Measurements from ENCODE around the gene ABHD18.
"Not testable (repeated sequence)": the region's sequence is repeated elsewhere in the genome, so short reads cannot be mapped to it uniquely, and the experiment has no call there.

Gene ABHD18

DNA sequence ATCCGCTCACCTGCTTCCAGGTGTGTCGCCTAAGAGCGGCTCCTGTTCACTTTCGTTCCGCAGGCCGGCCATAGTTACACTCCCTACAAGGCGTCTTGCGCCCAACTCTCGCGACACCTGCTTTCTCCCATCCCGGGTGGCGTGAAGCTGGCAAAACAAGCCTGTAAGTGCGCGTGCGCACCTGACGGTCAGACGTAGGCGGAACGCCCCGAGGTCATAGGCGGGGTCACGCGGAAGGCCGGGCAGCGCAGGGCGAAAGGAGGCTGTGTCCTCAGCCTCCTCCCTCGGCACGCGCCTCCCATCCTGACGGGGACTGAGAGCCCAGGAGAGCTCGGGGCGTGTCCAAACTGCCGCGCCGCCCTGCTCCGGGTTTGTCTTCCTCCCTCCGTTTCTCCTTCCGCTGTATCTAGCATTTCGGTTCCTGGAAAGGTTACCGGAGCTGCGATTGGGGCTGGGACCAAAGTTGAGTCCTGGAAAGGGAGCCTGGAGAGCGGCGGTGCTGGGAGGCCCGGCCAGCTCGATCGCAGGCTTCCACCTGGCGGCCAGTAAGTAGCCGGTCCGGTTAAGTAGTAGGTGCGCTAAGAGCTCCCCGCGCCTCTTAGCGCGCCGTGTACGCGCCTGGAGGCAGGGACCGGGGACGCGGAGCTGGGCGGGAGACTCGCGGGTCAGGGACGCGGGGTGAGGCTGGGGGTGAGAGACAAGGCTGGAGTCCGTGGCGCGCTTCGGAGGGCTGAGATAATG lies at the start of gene ABHD18, which contains the start of gene MFSD8:
ABHD18 (plus strand) TSS at position 345 of the 741 bp plus-strand sequence. CDS start 17,550 bp downstream, outside the sequence.
MFSD8 (minus strand) TSS at position 112 of the 741 bp plus-strand sequence; CDS start at position 72, 40 bp downstream.
- peak; percentile 99 for DNase-seq (ENCODE audit: low read depth, low spot score)

DNA sequence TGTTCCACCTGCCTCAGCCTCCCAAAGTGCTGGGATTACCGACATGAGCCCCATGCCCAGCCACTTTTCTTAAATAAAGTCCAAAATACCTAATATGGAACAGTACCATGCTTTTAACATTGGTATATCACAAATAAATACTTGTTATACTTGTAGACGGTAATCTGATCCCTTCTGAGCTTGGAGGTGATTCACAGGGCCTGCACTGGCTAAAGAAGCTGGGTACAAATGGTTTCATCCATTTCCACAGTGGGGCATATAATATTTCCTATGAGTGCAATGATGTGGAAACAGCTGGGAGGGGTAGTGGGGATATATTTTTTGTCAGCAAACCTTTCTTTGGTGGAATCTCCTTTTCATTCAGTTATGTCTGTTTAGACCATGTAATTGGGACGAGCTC lies 48.7 kb upstream of the ABHD18 start:
- no peak for DNase-seq (ENCODE audit: low read depth, low spot score)

DNA sequence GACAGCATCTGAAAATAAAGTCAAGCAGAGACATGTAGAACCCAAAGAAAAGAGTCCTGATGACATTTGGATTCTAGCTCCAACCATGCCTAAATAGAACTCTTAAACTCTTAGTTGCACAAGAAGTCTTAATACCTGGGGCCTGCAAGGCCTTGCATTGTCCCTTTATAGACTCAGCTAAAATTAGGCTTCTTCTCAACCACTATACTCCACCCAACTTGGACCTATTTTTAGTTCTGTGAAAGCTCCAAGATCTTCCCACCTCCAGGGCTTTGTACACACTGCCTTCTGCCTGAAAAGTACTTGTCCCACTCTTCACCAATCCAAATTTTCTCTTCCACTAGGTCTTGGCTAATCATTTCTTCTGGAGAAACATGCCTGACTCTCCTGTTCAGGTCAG lies 48.1 kb upstream of the ABHD18 start:
- no peak for DNase-seq (ENCODE audit: low read depth, low spot score)

DNA sequence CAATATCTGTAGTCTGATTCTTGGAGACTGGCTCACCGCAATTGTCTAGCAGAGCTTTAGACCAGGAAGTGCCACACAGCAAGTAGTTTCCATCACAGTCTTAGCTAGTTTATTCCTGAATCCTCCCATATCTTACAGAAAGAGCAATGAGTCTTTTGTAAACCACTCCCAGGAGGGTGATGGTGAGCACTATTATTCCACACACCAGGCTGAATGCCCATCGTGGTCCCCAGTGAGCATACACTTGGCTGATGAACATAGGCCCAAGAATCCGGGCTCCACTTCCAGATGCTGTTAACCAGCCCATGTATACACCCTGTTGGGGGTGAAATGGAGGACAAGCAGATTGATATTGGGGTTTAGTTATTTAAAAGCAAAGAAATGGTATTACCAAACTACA lies 44.7 kb upstream of the ABHD18 start:
- no peak for DNase-seq (ENCODE audit: low read depth, low spot score)

DNA sequence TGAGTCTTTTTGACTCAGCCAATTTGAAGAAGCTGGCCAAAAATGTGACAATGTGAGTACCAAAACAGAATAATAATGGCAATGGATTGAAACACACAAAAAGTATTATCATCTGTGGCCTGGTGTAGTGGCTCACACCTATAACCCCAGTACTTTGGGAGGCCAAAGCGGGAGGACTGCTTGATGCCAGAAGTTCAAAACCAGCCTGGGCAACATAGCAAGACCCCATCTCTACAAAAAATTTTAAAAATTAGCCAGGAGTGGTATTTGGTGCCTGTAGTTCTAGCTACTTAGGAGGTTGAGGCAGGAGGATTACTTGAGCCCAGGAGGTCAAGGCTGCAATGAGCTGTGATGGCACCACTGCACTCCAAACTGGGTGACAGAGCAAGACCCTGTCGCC lies 43.0 kb upstream of the ABHD18 start:
- no peak for DNase-seq (ENCODE audit: low read depth, low spot score)

DNA sequence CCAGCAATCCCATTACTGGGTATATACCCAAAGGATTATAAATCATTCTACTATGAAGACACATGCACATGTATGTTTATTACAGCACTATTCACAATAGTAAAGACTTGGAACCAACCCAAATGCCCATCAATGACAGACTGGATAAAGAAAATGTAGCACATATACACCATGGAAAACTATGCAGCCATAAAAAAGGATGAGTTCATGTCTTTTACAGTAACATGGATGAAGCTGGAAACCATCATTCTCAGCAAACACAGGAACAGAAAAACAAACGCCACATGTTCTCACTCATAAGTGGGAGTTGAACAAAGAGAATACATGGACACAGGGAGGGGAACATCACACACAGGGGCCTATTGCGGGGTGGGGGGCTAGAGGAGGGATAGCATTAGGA lies 39.5 kb upstream of the ABHD18 start:
- DNase-seq (ENCODE audit: low read depth, low spot score): not testable (repeated sequence)

DNA sequence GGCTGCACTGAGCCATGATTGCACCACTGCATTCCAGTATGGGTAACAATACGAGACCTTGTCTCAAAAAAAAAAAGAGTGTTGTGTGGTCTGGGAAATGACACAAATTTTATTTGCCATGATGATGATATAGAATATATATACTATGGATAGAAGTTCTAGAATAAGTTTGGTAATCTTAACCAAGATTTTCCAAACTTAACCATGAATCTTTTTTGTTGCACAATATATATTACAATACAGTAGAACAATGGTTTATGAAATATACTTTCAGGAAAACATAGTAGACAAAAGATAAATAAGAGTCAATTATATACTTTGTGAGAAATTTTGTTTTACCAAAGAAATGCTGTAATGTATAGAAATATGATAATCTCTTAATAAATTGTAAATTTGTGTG lies 35.0 kb upstream of the ABHD18 start:
- DNase-seq (ENCODE audit: low read depth, low spot score): no peak

DNA sequence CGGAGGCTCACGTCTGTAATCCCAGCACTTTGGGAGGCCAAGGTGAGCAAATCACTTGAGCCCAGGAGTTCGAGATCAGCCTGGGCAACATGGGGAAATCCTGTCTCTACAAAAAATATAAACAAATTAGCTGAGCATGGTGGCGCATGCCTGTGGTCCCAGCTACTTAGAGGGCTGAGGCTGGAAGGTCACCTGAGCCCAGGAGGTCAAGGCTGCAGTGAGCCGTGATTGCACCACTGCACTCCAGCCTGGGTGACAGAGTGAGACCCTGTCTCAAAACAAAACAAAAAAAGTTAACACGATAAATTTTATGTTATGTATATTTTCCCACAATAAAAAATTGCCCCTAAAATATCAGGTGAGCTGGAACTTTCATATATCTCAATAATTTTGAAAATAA lies 33.4 kb upstream of the ABHD18 start:
- not testable (repeated sequence) for DNase-seq (ENCODE audit: low read depth, low spot score)

DNA sequence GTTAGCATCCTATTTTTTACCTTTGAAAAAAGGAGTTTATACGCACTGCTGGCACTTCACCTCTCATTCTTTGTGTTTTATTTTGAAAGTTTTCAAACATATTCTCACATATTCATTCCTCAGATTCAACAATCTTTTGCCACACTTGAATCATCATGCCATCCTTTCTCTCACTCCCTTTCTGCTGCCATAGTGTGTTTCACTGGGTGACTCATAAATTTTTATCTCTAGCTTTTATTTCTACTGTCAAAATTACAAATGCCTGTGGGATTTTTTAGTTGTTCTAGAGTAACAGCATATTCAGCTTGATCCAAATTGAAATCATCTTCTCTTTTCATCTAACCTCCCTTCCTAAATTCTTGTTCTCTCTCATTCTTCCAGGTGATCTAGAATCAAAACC lies 28.2 kb upstream of the ABHD18 start:
- no peak for DNase-seq (ENCODE audit: low read depth, low spot score)

DNA sequence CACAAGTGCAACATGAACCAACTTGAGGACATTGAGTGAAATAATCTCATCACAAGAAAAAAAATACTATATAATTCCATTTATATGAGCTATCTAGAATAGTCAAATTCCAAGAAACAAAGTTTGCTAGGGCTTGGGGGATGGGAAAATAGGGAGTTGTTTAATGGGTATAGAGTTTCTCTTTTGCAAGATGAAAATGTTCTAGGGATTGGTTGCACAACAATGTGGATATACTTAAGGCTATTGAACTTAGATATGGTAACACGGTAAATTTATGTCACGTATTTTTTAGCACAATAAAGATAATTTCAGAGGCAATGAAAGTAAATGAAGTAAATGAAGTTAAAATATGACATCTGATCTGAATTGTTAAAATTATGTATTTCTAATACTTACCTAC lies 8.1 kb upstream of the ABHD18 start:
- DNase-seq (ENCODE audit: low read depth, low spot score): no peak

DNA sequence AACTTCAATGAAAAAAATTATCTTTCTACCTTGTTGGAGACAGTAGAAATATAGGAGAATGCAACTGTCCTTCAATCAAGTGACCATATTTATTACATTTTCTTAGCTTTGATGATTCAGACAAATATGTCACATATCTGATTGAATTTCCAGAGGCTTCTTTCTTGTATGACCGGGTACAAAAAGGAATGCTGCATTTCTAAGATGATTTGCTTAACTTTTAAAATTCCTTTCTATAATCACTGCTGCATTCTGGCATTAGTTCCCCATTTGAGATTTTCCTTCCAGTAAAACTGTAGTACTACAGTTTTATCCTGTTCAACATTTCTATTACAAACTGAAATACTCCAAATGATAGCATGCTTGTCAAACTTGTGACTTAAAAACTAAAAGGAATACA lies 5.4 kb upstream of the ABHD18 start:
- DNase-seq (ENCODE audit: low read depth, low spot score): no peak

DNA sequence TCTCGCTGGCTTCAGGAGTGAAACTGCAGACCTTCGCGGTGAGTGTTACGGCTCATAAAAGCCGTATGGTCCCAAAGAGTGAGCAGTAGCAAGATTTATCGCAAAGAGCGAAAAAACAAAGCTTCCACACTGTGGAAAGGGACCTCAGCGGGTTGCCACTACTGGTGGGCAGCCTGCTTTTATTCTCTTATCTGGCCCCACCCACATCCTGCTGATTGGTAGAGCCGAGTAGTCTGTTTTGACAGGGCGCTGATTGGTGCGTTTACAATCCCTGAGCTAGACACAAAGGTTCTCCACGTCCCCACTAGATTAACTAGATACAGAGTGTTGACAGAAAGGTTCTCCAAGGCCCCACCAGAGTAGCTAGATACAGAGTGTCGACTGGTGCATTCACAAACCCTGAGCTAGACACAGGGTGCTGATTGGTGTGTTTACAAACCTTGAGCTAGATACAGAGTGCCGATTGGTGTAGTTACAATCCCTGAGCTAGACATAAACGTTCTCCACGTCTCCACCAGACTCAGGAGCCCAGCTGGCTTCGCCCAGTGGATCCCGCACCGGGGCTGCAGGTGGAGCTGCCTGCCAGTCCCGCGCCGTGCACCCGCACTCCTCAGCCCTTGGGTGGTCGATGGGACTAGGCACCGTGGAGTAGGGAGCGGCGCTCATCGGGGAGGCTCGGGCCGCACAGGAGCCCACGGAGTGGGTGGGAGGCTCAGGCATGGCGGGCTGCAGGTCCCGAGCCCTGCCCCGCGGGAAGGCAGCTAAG lies 1.4 kb upstream of the ABHD18 start:
- peak; percentile 6 for DNase-seq (ENCODE audit: low read depth, low spot score)

DNA sequence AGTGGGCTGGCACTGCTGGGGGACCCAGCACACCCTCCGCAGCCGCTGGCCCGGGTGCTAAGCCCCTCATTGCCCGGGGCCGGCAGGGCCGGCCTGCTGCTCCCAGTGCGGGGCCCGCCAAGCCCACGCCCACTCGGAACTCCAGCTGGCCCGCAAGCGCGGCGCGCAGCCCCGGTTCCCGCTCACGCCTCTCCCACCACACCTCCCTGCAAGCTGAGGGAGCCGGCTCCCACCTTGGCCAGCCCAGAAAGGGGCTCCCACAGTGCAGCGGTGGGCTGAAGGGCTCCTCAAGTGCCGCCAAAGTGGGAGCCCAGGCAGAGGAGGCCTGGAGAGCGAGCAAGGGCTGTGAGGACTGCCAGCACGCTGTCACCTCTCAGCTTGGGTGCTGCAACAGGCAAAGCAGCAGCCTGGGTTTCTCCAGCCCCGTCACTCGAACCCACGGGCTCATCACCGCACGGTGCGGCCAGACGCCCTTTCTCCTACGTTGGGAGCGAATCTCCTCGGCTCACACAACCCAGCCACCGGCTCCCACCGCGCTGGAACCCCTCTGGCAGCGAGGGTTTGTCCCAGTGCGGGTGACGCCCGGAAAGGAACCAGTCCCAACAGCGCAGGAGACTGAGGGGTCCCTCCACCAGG lies 662 bp upstream of the ABHD18 start:
- DNase-seq (ENCODE audit: low read depth, low spot score): not testable (repeated sequence)

DNA sequence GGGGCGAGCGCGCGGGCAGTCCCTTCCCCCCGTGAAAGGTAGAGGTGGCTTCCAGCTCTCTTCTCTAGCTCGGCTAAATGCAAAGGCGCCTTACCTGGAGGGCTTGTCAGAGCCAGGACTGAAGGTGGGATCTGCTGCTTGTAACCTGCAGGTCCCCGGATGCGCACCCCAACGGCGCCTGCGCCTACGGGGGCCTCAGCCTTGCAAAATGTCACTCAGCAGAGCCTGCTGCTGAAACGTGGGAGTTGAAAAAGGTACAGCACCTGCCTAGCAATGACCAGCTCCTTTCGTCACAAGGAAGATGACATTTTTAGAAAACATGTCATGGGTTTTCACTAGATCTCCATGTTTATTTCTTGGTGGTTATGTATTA lies 583 bp downstream of the ABHD18 start:
- DNase-seq (ENCODE audit: low read depth, low spot score): peak; percentile 80

DNA sequence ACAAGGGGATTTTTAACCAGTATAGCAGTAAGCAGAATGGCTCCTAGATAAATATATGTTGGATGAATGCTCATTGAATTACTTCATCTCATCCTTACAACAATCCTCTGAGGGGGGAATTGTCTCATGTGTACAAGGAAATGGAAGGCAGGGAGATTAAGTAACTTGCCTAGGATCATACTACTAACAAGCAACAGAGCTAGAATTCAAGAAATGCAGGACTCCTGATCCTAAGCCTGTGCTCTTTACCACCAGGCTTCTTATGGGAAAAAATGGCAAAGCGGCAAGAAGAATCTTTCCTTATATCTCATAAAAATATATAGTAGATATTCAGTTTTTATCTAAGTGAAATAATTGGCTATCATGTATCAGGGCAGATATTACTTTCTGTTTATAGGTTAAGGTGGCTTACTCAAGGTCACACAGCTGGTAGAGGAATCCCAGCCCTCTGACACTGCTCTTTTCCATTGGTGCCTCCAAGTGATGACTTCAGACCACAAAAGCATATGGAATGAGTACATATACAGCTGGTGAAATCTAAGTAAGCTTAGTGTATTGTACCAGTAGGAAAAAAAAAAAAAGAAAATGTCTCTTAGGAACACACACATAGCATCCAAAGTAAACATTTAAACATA lies 2.1 kb downstream of the ABHD18 start:
- peak; percentile 5 for DNase-seq (ENCODE audit: low read depth, low spot score)

DNA sequence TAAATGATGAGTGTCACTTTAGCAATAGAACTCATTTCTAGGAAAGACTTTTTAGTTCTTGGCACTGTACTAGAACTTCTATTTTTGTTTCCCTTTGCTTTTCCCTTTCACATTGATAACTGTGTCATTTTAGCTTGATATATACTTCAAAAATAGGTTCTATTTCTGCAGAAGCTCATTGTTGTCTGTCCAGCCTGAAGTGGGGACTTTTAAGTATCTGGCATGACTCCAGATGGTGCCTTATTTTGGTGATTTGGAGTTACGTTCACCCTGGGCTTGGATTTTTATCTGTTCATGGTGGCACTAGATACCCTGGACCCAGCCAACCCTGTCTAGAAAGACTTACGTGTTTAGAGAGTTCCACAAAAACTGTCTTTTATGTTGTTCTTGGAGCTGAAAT lies 3.4 kb downstream of the ABHD18 start:
- no peak for DNase-seq (ENCODE audit: low read depth, low spot score)

DNA sequence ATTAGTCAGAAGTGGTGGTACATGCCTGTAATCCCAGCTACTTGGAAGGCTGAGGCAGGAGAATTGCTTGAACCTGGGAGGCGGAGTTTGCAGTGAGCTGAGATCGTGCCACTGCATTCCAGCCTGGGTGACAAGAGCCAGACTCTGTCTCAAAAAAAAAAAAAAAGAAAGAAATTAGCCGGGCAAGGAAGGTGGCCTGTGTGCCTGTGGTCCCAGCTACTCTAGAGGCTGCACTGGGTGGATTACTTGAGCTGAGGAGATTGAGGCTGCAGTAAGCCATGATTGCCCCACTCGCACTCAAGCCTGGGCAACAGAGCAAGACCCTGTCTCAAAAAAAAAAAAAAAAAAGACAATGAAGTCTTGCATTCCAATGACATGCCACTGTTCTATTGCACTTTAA lies 5.7 kb downstream of the ABHD18 start:
- peak; percentile 62 for DNase-seq (ENCODE audit: low read depth, low spot score)

DNA sequence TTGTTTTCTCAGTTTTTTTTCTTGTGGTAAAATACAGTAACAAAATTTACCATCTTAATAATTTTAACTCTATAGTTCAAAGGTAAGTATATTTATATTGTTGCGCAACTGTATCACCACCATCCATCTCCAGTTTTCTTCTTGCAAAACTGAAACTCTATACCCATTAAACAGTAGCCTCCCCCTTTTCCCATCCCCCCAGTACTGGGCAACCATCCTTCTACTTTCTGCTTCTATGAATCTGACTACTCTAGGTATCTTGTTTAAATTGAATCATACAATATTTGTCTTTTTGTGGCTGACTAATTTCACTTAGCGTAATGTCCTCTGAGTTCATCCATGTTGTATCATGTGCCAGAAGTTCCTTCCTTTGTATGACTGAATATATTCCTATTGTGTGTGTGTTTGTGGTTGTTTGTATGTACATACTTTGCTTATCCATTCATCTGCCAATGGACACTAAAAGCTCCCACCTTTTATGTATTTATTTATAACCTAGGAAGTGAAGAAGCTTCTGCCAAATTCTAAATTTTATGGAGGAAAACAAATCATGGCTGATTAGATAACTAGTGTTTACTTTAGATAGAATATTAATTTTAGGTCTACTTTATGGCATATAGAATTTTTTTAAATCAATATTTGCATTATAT lies 10.0 kb downstream of the ABHD18 start:
- no peak for DNase-seq (ENCODE audit: low read depth, low spot score)

DNA sequence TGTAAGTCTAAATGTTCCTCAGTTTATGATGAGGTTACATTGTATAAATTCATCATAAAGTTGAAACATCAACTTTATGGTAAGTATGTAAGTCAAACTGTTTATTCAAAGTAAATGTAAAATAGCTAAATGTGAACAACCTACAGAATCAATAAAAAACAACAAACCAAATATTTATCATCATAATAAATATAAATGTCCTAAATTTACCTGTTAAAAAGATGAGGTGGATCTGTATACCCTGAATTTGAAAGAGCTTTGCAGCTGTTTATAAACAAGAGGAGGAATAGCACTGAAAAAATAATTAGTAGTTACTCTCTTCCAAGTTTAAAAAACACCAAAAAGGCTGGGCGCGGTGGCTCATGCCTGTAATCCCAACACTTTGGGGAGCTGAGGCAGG lies 13.7 kb downstream of the ABHD18 start:
- no peak for DNase-seq (ENCODE audit: low read depth, low spot score)

DNA sequence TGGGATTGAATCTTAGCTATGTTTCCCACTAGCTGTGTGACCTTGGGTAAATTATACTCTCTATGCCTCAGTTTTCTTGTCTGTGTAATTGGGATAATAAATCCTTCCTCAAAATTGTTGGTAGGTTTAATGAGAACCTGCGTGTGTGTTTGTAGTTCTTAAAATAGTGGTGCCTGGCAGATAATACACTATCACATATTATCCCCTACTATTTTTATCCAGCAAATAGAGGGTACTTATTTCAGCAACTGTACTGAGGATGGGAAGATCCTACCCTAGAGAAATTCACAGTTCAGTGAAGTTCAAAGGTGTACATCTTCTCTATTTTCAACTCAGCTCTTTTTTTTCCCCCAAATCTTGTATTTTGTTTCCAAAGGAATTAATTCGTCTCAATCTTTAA lies 17.2 kb downstream of the ABHD18 start:
- DNase-seq (ENCODE audit: low read depth, low spot score): no peak

DNA sequence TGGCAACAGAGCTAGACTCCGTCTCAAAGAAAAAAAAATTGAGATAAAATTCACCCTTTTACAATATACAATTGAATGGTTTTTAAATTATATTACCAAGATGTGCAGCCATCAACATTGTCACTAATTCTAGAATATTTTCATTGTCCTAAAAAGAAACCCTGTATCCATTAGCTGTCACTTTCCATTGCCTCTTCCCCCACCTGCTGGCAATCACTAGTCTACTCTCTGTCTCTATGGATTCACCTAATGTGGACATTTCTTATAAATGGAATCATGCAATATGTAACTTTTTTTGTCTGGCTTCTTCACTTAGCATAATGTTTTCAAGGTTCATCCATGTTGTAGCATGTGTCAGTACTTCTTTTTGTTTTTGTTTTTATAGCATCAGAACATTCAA lies 20.8 kb downstream of the ABHD18 start:
- DNase-seq (ENCODE audit: low read depth, low spot score): no peak

DNA sequence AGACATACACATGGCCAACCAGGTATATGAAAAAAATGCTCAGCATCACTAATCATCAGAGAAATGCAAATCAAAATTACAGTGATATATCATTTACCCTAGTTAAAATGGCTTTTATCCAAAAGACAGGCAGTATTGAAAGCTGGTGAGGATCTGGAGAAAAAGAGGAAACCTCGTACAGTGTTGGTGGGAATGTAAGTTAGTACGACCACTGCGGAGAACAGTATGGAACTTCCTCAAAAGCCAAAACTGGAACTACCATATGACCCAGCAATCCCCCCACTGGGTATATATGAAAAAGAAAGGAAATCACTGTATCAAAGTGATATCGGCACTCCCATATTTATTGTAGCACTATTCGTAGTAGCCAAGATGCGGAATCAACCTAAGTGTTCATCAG lies 23.4 kb downstream of the ABHD18 start:
- DNase-seq (ENCODE audit: low read depth, low spot score): no peak

All from ELF-1 (cell line).